Esophagus squamous epithelium (tissue), 4 donors: ENCODE results near the gene VCAN.

Experiments used
- CTCF ChIP-seq, 6 experiments: fragments of 450-650 bp in 4 of 6; fragments of 200-600 bp in 2 of 6; sonication (generic) in 2 of 6; IDR thresholded peaks; one replicate each; pipeline ENCODE4 v1.5.1; 2016 to 2019; ENCODE audit warnings: antibody characterized with exemption in 6 of 6, mild to moderate bottlenecking in 4 of 6, moderate library complexity in 4 of 6
- POLR2A ChIP-seq, 4 donors: fragments of 450-650 bp; IDR thresholded peaks; one replicate each; pipeline ENCODE4 v1.6.1; 2017; ENCODE audit warnings: antibody characterized with exemption in 4 of 4, mild to moderate bottlenecking in 4 of 4, moderate library complexity in 3 of 4

GRCh38 chr5:83523929-83524328 is 52.4 kb downstream of the VCAN start:
- no peak for TF ChIP-seq POLR2A (IDR thresholded peaks at IDR 0.05)
- no peak for TF ChIP-seq CTCF (IDR thresholded peaks at IDR 0.05)
